Nephron progenitor cell (in vitro differentiated cells): ENCODE measurements around the gene GMCL2.
"Not testable (repeated sequence)": the region's sequence is repeated elsewhere in the genome, so short reads cannot be mapped to it uniquely, and the experiment has no call there.

Experiments
- DNase-seq: peaks from one replicate; pipeline ENCODE4 v3.0.0; 2021
- H3K27ac Mint-ChIP-seq: 2 replicates; pipeline ENCODE4 v1.8.0; 2021; ENCODE audit warnings: mild to moderate bottlenecking, moderate library complexity, mixed read lengths
- H3K27me3 Mint-ChIP-seq: 2 replicates; pipeline ENCODE4 v1.8.0; 2021; ENCODE audit warnings: mild to moderate bottlenecking, low read depth, mixed read lengths; ENCODE audit not compliant: poor library complexity
- H3K36me3 Mint-ChIP-seq: 2 replicates; pipeline ENCODE4 v1.8.0; 2021; ENCODE audit warnings: low read depth, mixed read lengths
- H3K4me1 Mint-ChIP-seq: 2 replicates; pipeline ENCODE4 v1.8.0; 2021; ENCODE audit warnings: mixed read lengths
- H3K4me3 Mint-ChIP-seq: 2 replicates; pipeline ENCODE4 v1.8.0; 2021; ENCODE audit warnings: mild to moderate bottlenecking, moderate library complexity, mixed read lengths
- H3K9me3 Mint-ChIP-seq: 2 replicates; pipeline ENCODE4 v1.8.0; 2021; ENCODE audit warnings: mild to moderate bottlenecking, moderate library complexity, mixed read lengths
- CTCF ChIP-seq: fragments of 200-600 bp; sonication (generic); IDR thresholded peaks from 2 replicates; pipeline ENCODE4 v1.5.0; 2021; ENCODE audit warnings: antibody characterized with exemption

GMCL2 gene

GRCh38 chr5:178198706-178199105 lies 11.5 kb upstream of the GMCL2 start:
- H3K27me3 Mint-ChIP-seq: peaks cover 13% of the 10 kb centered on the region
- no peak overlapping the region for H3K27ac Mint-ChIP-seq
- DNase-seq: no peak
- peaks cover 27% of the 10 kb centered on the region for H3K4me1 Mint-ChIP-seq
- no peaks in the 10 kb centered on the region for H3K36me3 Mint-ChIP-seq
- no peak overlapping the region for H3K4me3 Mint-ChIP-seq
- TF ChIP-seq CTCF: no peak
- no peaks in the 10 kb centered on the region for H3K9me3 Mint-ChIP-seq

GRCh38 chr5:178198151-178198550 lies 11.0 kb upstream of the GMCL2 start:
- not testable (repeated sequence) for H3K27ac Mint-ChIP-seq, DNase-seq, H3K9me3 Mint-ChIP-seq, H3K4me3 Mint-ChIP-seq, H3K36me3 Mint-ChIP-seq
- H3K27me3 Mint-ChIP-seq: peaks cover 17% of the 10 kb centered on the region
- peaks cover 32% of the 10 kb centered on the region for H3K4me1 Mint-ChIP-seq

- peaks cover 7% of the 10 kb centered on the region for H3K36me3 Mint-ChIP-seq
- peaks cover 21% of the 10 kb centered on the region for H3K27me3 Mint-ChIP-seq
- no peak overlapping the region for H3K4me3 Mint-ChIP-seq
- H3K4me1 Mint-ChIP-seq: peaks cover 31% of the 10 kb centered on the region
- DNase-seq: no peak
- H3K27ac Mint-ChIP-seq: no peak overlapping the region
- peaks cover 15% of the 10 kb centered on the region for H3K9me3 Mint-ChIP-seq
- peak; percentile 24 for TF ChIP-seq CTCF
Measured at GRCh38 chr5:178196986-178197385, 9.8 kb upstream of the GMCL2 start.

DNA sequence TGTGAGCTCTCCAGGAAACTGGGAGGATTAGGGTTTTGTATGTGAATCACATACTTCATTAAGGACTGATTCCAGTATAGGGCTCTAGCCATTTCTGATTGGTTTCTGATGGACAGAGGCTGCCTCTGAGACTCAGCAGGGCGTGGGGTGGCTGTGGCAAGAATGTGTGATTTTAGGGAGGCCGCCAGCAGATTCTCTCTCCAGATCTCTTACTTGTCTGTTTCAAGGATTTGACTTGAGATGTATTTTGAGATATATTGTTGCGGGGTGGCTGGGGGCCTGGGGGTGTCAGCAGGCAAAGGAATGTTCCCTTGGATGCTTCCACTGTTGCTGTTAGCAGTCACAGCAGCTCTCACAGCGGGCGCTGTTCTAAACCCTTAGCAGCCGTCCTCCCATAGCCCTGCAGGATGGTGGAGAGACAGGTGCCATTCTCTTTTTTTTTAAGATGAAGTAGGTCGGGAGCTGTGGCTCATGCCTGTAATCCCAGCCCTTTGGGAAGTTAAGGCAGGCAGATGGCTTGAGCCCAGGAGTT lies 9.2 kb upstream of the GMCL2 start:
- H3K4me3 Mint-ChIP-seq: no peak overlapping the region
- DNase-seq: no peak
- H3K27ac Mint-ChIP-seq: no peak overlapping the region
- peaks cover 21% of the 10 kb centered on the region for H3K27me3 Mint-ChIP-seq
- peaks cover 7% of the 10 kb centered on the region for H3K36me3 Mint-ChIP-seq
- no peak for TF ChIP-seq CTCF
- H3K4me1 Mint-ChIP-seq: peaks cover 27% of the 10 kb centered on the region
- H3K9me3 Mint-ChIP-seq: peaks cover 18% of the 10 kb centered on the region

DNA sequence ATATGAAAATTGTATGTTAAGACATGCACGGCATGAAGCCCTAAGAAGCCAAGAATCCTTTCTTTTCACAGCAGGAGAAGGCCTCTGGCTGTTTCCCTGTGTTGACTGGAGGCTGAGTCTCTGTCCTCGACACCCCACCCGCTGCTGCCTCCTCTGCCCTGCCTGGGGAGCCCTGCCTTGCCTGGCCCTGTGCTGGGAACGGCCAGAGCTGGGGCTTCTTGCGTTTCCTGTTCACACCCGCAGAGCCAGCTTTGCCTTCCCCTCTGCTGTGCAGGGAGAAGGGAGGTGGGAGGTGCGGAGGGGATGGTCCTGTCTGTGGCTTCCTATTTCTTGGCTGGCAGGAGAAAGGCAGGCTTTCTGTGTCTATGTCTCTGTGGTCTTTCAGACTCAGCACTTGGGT lies 6.9 kb upstream of the GMCL2 start:
- H3K9me3 Mint-ChIP-seq: peaks cover 18% of the 10 kb centered on the region
- no peak overlapping the region for H3K27ac Mint-ChIP-seq
- H3K27me3 Mint-ChIP-seq: peaks cover 21% of the 10 kb centered on the region
- peaks cover 27% of the 10 kb centered on the region for H3K4me1 Mint-ChIP-seq
- no peak overlapping the region for H3K4me3 Mint-ChIP-seq
- DNase-seq: no peak
- H3K36me3 Mint-ChIP-seq: peaks cover 7% of the 10 kb centered on the region
- no peak for TF ChIP-seq CTCF

GRCh38 chr5:178193251-178193809 lies 6.2 kb upstream of the GMCL2 start:
- no peak overlapping the region for H3K4me3 Mint-ChIP-seq
- no peak overlapping the region for H3K27ac Mint-ChIP-seq
- TF ChIP-seq CTCF: no peak
- no peak for DNase-seq
- peaks cover 27% of the 10 kb centered on the region for H3K4me1 Mint-ChIP-seq
- H3K27me3 Mint-ChIP-seq: peaks cover 22% of the 10 kb centered on the region
- peaks cover 7% of the 10 kb centered on the region for H3K36me3 Mint-ChIP-seq
- H3K9me3 Mint-ChIP-seq: peaks cover 18% of the 10 kb centered on the region
